GM12801 (cell line): ENCODE measurements around the gene FOXP1.

ENCODE experiments used
- CTCF ChIP-seq: IDR thresholded peaks from one replicate; pipeline ENCODE4 v1.5.1; 2011; ENCODE audit warnings: control low read depth; ENCODE audit not compliant: insufficient read length; ENCODE audit errors: extremely low read depth

The FOXP1 gene

GRCh38 chr3:70999730-71000129, 583.8 kb downstream of the FOXP1 start:
- no peak for TF ChIP-seq CTCF

- no peak for TF ChIP-seq CTCF
These were observed 587.4 kb downstream of the FOXP1 start for GRCh38 chr3:70996082-70996481.

GRCh38 chr3:70994644-70995043, 588.9 kb downstream of the FOXP1 start:
- no peak for TF ChIP-seq CTCF

- TF ChIP-seq CTCF = no peak
These were observed 590.8 kb downstream of the FOXP1 start for GRCh38 chr3:70992562-70993204.

GRCh38 chr3:70992131-70992530, 591.4 kb downstream of the FOXP1 start:
- TF ChIP-seq CTCF = no peak

- no peak for TF ChIP-seq CTCF
These were observed 592.8 kb downstream of the FOXP1 start for GRCh38 chr3:70990723-70991122.

- no peak for TF ChIP-seq CTCF
These were observed 593.3 kb downstream of the FOXP1 start for GRCh38 chr3:70990185-70990584.

- no peak for TF ChIP-seq CTCF
These were observed 594.4 kb downstream of the FOXP1 start for GRCh38 chr3:70989174-70989573.
